ENCODE data around the gene FIG4. TPM values are rescaled to one million over a fixed set of nuclear protein-coding genes. Genes with fewer than 3 reads are reported as not detected.

The FIG4 gene
- total RNA-seq, 6 donors from 2014 or later: 10.4 to 30.8 (median 27.5) TPM

DNA sequence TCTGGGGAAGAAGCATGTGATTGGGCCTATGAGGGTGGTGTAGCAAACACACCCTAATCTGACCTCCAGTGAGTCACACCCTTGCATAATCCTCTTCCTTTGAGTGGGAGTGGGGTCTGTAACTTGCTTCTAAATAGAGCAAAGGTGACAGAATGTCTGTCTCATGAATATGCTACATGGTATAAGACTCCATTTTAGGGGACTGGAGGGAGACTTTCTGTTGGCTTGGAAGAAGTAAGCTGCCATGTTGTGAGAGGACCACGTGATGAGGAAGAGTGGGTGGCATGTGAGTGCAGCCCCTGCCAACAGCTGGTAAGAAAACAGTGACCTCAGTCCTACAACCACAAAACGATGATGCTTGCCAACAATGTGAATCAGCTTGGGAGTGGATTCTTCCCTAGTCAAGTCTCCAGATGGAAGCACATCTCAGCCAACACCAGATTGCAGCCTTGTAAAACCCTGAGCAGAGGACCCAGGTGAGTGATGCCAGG lies 3.8 kb upstream of the FIG4 start:
- H3K9me3 ChIP-seq: no peaks in the 10 kb centered on the region
- no peak overlapping the region for H3K27ac ChIP-seq
- DNase-seq (peak in 1 of 2 donors; percentile 36), ATAC-seq (ENCODE audit: low FRiP score in 2 of 2) (peak in 1 of 2 donors; percentile 63)
- no peaks in the 10 kb centered on the region for H3K27me3 ChIP-seq
- H3K4me1 ChIP-seq: peaks cover 11 to 15% (median 15%) of the 10 kb centered on the region in 4 donors
- H3K4me3 ChIP-seq: no peak overlapping the region
- WGBS, 2 donors: 32 to 49% methylated on average over 2 of the region's 2 CpGs
- H3K36me3 ChIP-seq: no peaks in the 10 kb centered on the region
- TF ChIP-seq, protein P1, sequence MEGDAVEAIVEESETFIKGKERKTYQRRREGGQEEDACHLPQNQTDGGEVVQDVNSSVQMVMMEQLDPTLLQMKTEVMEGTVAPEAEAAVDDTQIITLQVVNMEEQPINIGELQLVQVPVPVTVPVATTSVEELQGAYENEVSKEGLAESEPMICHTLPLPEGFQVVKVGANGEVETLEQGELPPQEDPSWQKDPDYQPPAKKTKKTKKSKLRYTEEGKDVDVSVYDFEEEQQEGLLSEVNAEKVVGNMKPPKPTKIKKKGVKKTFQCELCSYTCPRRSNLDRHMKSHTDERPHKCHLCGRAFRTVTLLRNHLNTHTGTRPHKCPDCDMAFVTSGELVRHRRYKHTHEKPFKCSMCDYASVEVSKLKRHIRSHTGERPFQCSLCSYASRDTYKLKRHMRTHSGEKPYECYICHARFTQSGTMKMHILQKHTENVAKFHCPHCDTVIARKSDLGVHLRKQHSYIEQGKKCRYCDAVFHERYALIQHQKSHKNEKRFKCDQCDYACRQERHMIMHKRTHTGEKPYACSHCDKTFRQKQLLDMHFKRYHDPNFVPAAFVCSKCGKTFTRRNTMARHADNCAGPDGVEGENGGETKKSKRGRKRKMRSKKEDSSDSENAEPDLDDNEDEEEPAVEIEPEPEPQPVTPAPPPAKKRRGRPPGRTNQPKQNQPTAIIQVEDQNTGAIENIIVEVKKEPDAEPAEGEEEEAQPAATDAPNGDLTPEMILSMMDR (IDR thresholded peaks at IDR 0.05): no peak
- no peak for TF ChIP-seq POLR2A (IDR thresholded peaks at IDR 0.05)
- TF ChIP-seq EP300 (IDR thresholded peaks at IDR 0.05): no peak
- TF ChIP-seq POLR2AphosphoS5 (IDR thresholded peaks at IDR 0.05): no peak

DNA sequence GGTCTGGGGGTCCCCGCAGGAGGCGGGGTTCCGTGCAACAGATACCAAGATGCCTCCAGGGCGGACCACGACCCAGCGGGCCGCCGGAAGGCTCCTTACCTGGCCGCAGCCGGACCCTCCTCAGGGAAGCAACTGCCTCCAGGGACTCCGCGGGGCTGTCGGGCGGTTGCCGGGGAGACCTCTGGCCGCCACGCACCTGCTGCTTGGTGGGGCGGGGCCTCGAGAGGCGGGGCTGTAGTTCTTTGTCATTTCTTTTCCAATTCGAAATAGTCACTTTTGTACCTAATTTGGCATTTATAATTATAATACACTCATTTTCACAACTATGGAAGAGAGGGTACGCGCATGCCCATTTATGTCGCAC lies 741 bp upstream of the FIG4 start:
- peak; percentile 54 to 80 for ATAC-seq (ENCODE audit: low FRiP score in 2 of 2)
- H3K36me3 ChIP-seq: no peaks in the 10 kb centered on the region
- H3K4me3 ChIP-seq: peak overlapping the region; percentile 61 to 88 (median 72)
- H3K27me3 ChIP-seq: no peaks in the 10 kb centered on the region
- WGBS, 2 donors: 0 to 1% methylated on average over 18 to 24 of the region's 24 CpGs
- TF ChIP-seq, protein P1 (IDR thresholded peaks at IDR 0.05): no peak
- TF ChIP-seq EP300 (IDR thresholded peaks at IDR 0.05): no peak
- no peak for TF ChIP-seq POLR2A (IDR thresholded peaks at IDR 0.05)
- no peak for TF ChIP-seq POLR2AphosphoS5 (IDR thresholded peaks at IDR 0.05)
- peaks cover 15 to 22% (median 20%) of the 10 kb centered on the region in 4 donors for H3K4me1 ChIP-seq
- peak; percentile 86 to 93 for DNase-seq
- no peaks in the 10 kb centered on the region for H3K9me3 ChIP-seq
- peak overlapping the region; percentile 84 to 94 (median 90) for H3K27ac ChIP-seq

DNA sequence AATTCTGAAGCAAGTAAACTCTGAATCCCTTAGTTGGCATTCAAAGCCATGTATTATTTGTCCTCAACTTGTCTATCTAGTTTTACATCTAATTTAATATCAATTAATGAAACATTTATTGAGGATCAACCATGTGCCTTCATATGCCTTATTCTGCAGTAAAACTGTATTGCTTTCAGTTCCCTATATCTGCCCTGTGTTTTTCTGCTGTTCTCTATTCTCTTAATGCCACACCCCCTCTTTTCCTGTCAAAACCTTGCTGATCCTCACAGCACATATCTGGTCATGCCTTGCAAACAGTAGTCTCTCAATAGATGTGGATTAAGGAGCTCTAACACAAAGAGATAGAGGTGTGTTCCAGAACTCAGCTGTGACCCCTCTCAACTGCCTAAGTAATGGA lies 2.0 kb downstream of the FIG4 start:
- DNase-seq (no peak), ATAC-seq (ENCODE audit: low FRiP score in 2 of 2) (no peak)
- Histone ChIP-seq H3K36me3 (no peaks in the 10 kb centered on the region), H3K27me3 (no peaks in the 10 kb centered on the region), H3K9me3 (no peaks in the 10 kb centered on the region), H3K4me3 (no peak overlapping the region), H3K27ac (no peak overlapping the region), H3K4me1 (peaks cover 15 to 22% (median 18%) of the 10 kb centered on the region in 4 donors)
- TF ChIP-seq, protein P1 (IDR thresholded peaks at IDR 0.05): no peak
- TF ChIP-seq POLR2A (IDR thresholded peaks at IDR 0.05): no peak
- no peak for TF ChIP-seq POLR2AphosphoS5 (IDR thresholded peaks at IDR 0.05)
- TF ChIP-seq EP300 (IDR thresholded peaks at IDR 0.05): no peak

DNA sequence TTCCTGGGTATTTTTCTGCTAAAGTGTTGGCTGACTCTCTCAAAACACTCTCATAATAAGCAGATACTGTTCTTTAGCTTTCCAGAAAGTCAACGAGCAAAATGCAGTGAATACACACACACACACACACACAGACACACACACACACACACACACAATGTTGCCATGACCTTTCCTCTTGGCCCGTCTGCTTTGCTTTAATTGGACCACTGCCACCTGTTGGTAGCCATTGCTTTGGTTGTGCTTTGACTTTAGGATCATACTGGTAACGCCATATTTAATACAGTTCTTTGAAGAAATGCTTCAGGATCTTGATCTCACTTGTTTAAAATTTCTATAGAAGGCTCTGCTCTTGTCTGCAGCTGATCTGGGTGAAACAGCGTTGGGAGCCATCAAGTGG lies 4.4 kb downstream of the FIG4 start:
- Histone ChIP-seq H3K4me3 (no peak overlapping the region), H3K27me3 (no peaks in the 10 kb centered on the region), H3K36me3 (no peaks in the 10 kb centered on the region), H3K27ac (no peak overlapping the region), H3K9me3 (no peaks in the 10 kb centered on the region), H3K4me1 (peaks cover 7 to 13% (median 11%) of the 10 kb centered on the region in 4 donors)
- ATAC-seq (ENCODE audit: low FRiP score in 2 of 2): no peak
- no peak for DNase-seq
- TF ChIP-seq EP300 (IDR thresholded peaks at IDR 0.05): no peak
- TF ChIP-seq POLR2A (IDR thresholded peaks at IDR 0.05): no peak
- TF ChIP-seq POLR2AphosphoS5 (IDR thresholded peaks at IDR 0.05): no peak
- TF ChIP-seq, protein P1 (IDR thresholded peaks at IDR 0.05): no peak
- WGBS, 2 donors: 66 to 71% methylated on average over 4 of the region's 4 CpGs

DNA sequence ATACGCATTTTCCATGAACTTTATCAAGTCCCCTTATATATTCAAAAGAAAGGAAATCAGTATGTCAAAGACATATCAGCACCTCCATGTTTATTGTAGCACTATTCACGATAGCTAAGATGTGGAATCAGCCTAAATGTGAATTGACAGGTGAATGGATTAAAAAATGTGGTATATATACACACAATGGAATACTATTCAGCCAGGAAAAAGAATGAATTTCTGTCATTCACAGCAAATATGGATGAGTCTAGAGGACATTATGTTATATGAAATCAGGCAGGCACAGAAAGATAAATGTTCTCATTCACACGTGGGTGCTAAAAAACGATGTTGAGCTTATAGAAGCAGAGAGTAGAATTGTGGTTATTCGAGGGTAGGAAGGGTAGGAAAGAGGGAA lies 5.3 kb downstream of the FIG4 start:
- Histone ChIP-seq H3K36me3 (no peaks in the 10 kb centered on the region), H3K27me3 (no peaks in the 10 kb centered on the region), H3K27ac (no peak overlapping the region), H3K9me3 (no peaks in the 10 kb centered on the region), H3K4me3 (no peak overlapping the region), H3K4me1 (peaks cover 7 to 13% (median 11%) of the 10 kb centered on the region in 4 donors)
- no peak for TF ChIP-seq POLR2A (IDR thresholded peaks at IDR 0.05)
- DNase-seq (no peak), ATAC-seq (ENCODE audit: low FRiP score in 2 of 2) (no peak)
- WGBS, 2 donors: 94 to 96% methylated on average over 5 of the region's 5 CpGs
